SU-DHL-6 (cell line): Measurements from ENCODE around the gene PGBD5.

Source experiments
- CTCF ChIP-seq: fragments of 200-600 bp; sonication (generic); IDR thresholded peaks from one replicate; pipeline ENCODE4 v1.5.1; 2017; ENCODE audit warnings: antibody characterized with exemption, mild to moderate bottlenecking, low read length, moderate library complexity; ENCODE audit not compliant: insufficient read depth, poor library complexity, severe bottlenecking
- EZH2phosphoT487 ChIP-seq: fragments of 200-600 bp; sonication (generic), shearing (Covaris generic); conservative IDR thresholded peaks from 2 replicates; pipeline ENCODE4 v1.6.1; 2018; ENCODE audit warnings: mild to moderate bottlenecking, antibody characterized with exemption, low read length, moderate library complexity, mixed read lengths

GRCh38 chr1:230351983-230352382, 74.1 kb downstream of the PGBD5 start:
- TF ChIP-seq CTCF, result no peak
- no peak for TF ChIP-seq EZH2phosphoT487
